ENCODE results near the gene SMARCA2.

Gene SMARCA2

GRCh38 chr9:2083479-2083878 lies 68.3 kb downstream of the SMARCA2 start:
- FAIRE-seq: no peak
- no peak for DNase-seq (ENCODE audit: extremely low spot score, insufficient read length, low read depth)

- DNase-seq (ENCODE audit: extremely low spot score, insufficient read length, low read depth): no peak
- FAIRE-seq: no peak
Measured at GRCh38 chr9:2085716-2086115, 70.6 kb downstream of the SMARCA2 start.

- DNase-seq (ENCODE audit: extremely low spot score, insufficient read length, low read depth) (no peak), FAIRE-seq (no peak)
Measured at GRCh38 chr9:2086116-2086515, 71.0 kb downstream of the SMARCA2 start.

GRCh38 chr9:2086971-2087370 lies 71.8 kb downstream of the SMARCA2 start:
- DNase-seq (ENCODE audit: extremely low spot score, insufficient read length, low read depth) (no peak), FAIRE-seq (peak; percentile 38)

GRCh38 chr9:2087500-2088313 lies 72.6 kb downstream of the SMARCA2 start:
- DNase-seq (ENCODE audit: extremely low spot score, insufficient read length, low read depth): peak; percentile 14
- FAIRE-seq: peak; percentile 75

GRCh38 chr9:2093920-2094597 lies 78.9 kb downstream of the SMARCA2 start:
- DNase-seq (ENCODE audit: extremely low spot score, insufficient read length, low read depth): no peak
- FAIRE-seq: no peak

- FAIRE-seq (no peak), DNase-seq (ENCODE audit: extremely low spot score, insufficient read length, low read depth) (no peak)
Measured at GRCh38 chr9:2096376-2096970, 81.3 kb downstream of the SMARCA2 start.

GRCh38 chr9:2106666-2107065 lies 91.5 kb downstream of the SMARCA2 start:
- no peak for FAIRE-seq
- no peak for DNase-seq (ENCODE audit: extremely low spot score, insufficient read length, low read depth)

- no peak for FAIRE-seq
Measured at GRCh38 chr9:2107906-2108451, 92.8 kb downstream of the SMARCA2 start.

GRCh38 chr9:2109069-2109650 lies 94.0 kb downstream of the SMARCA2 start:
- FAIRE-seq (no peak), DNase-seq (ENCODE audit: extremely low spot score, insufficient read length, low read depth) (no peak)

More at GRCh38 chr9:2107906-2108451, 92.8 kb downstream of the SMARCA2 start:
- no peak for DNase-seq (ENCODE audit: extremely low spot score, insufficient read length, low read depth)

GRCh38 chr9:2110036-2110435 lies 94.9 kb downstream of the SMARCA2 start:
- FAIRE-seq (no peak), DNase-seq (ENCODE audit: extremely low spot score, insufficient read length, low read depth) (no peak)

- DNase-seq (ENCODE audit: extremely low spot score, insufficient read length, low read depth) (no peak), FAIRE-seq (no peak)
Measured at GRCh38 chr9:2116073-2116472, 100.9 kb downstream of the SMARCA2 start.

- FAIRE-seq (no peak), DNase-seq (ENCODE audit: extremely low spot score, insufficient read length, low read depth) (no peak)
Measured at GRCh38 chr9:2117527-2117926, 102.4 kb downstream of the SMARCA2 start.

GRCh38 chr9:2119566-2119965 lies 104.4 kb downstream of the SMARCA2 start:
- no peak for DNase-seq (ENCODE audit: extremely low spot score, insufficient read length, low read depth)

GRCh38 chr9:2120926-2121689 lies 106.0 kb downstream of the SMARCA2 start:
- DNase-seq (ENCODE audit: extremely low spot score, insufficient read length, low read depth): no peak
- no peak for FAIRE-seq

More at GRCh38 chr9:2119566-2119965, 104.4 kb downstream of the SMARCA2 start:
- no peak for FAIRE-seq

- DNase-seq (ENCODE audit: extremely low spot score, insufficient read length, low read depth) (no peak), FAIRE-seq (no peak)
Measured at GRCh38 chr9:2122299-2122698, 107.2 kb downstream of the SMARCA2 start.

GRCh38 chr9:2125906-2126305 lies 110.8 kb downstream of the SMARCA2 start:
- peak; percentile 87 for FAIRE-seq

GRCh38 chr9:2126331-2126803 lies 111.2 kb downstream of the SMARCA2 start:
- FAIRE-seq: no peak
- DNase-seq (ENCODE audit: extremely low spot score, insufficient read length, low read depth): no peak

More at GRCh38 chr9:2125906-2126305, 110.8 kb downstream of the SMARCA2 start:
- DNase-seq (ENCODE audit: extremely low spot score, insufficient read length, low read depth): peak; percentile 25

GRCh38 chr9:2127486-2127885 lies 112.3 kb downstream of the SMARCA2 start:
- DNase-seq (ENCODE audit: extremely low spot score, insufficient read length, low read depth) (no peak), FAIRE-seq (no peak)
